ENCODE measurements around the gene WDR86. TPM values are rescaled to one million over a fixed set of nuclear protein-coding genes. Genes with fewer than 3 reads are reported as not detected.

The WDR86 gene
- total RNA-seq, 1 experiment from 2014 or later = 0.86 TPM

DNA sequence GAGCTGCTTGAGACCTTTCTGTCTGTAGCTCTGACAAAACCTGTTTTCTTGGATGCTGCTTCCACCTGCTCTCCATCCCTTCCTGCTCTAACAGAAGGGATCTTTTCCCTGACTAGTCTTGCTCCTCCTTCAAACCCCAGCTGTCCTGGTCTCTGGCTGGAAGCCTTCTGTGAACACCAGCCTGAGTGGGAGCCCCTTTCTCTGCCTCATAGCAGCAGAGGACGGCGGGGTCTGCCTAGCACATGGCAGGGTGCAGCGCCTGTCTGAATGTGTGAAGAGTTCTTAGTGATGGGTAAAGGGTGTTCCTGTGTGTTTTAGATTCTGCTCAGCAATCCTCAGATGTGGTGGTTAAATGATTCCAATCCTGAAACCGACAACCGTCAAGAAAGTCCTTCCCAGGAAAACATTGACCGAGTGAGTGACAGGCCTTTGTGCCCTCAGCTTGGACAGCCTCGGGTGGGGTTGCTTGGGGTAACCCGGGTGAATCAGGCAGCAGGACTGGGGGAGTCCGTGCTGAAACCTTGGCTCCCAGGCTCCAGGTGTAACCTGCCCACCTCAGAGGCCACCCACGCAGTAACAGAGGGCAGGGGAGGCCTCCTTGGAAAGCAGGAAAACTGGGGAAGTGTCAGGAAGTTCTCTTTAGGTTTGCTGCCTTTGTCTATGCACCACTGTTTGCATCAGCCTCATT, 34.2 kb downstream of the WDR86 start:
- Histone ChIP-seq H3K4me1 (ENCODE audit: insufficient read depth, low read length, poor library complexity, severe bottlenecking) (no peaks in the 10 kb centered on the region), H3K27me3 (replicated peaks; ENCODE audit: insufficient read depth, low read depth, low read length, poor library complexity) (no peaks in the 10 kb centered on the region), H3K36me3 (ENCODE audit: insufficient read depth, low read length, poor library complexity, severe bottlenecking) (no peaks in the 10 kb centered on the region), H3K4me3 (ENCODE audit: low read depth, low read length, poor library complexity, severe bottlenecking) (no peak overlapping the region), H3K27ac (ENCODE audit: low read depth, low read length, poor library complexity, severe bottlenecking) (no peak overlapping the region), H3K9me3 (ENCODE audit: low read depth, low read length, poor library complexity, severe bottlenecking) (no peaks in the 10 kb centered on the region)
- ChIA-PET POLR2A (ENCODE audit: low non-redundant PET) (no interaction called here), CTCF (no interaction called here)
- intact Hi-C loops (cut with micrococcal nuclease; ENCODE audit: unreplicated experiment) = no loop called here
- BruUV-seq (replicated peaks) = no TSS peak
- no peak for DNase-seq (ENCODE audit: low spot score)
- TF ChIP-seq CTCF (conservative IDR thresholded peaks at IDR 0.05; ENCODE audit: low read depth, low read length) = no peak
- TF ChIP-seq EZH2 (IDR thresholded peaks at IDR 0.05; ENCODE audit: borderline replicate concordance, low read depth, low read length, poor library complexity, severe bottlenecking) = no peak

- ChIA-PET CTCF (no interaction called here), POLR2A (ENCODE audit: low non-redundant PET) (no interaction called here)
- Histone ChIP-seq H3K4me1 (ENCODE audit: insufficient read depth, low read length, poor library complexity, severe bottlenecking) (no peaks in the 10 kb centered on the region), H3K9me3 (ENCODE audit: low read depth, low read length, poor library complexity, severe bottlenecking) (no peaks in the 10 kb centered on the region), H3K4me3 (ENCODE audit: low read depth, low read length, poor library complexity, severe bottlenecking) (no peak overlapping the region), H3K27me3 (replicated peaks; ENCODE audit: insufficient read depth, low read depth, low read length, poor library complexity) (no peaks in the 10 kb centered on the region), H3K27ac (ENCODE audit: low read depth, low read length, poor library complexity, severe bottlenecking) (no peak overlapping the region), H3K36me3 (ENCODE audit: insufficient read depth, low read length, poor library complexity, severe bottlenecking) (no peaks in the 10 kb centered on the region)
- intact Hi-C loops (cut with micrococcal nuclease; ENCODE audit: unreplicated experiment) = no loop called here
- no TSS peak for BruUV-seq (replicated peaks)
- DNase-seq (ENCODE audit: low spot score) = no peak
- TF ChIP-seq EZH2 (IDR thresholded peaks at IDR 0.05; ENCODE audit: borderline replicate concordance, low read depth, low read length, poor library complexity, severe bottlenecking) (no peak), CTCF (conservative IDR thresholded peaks at IDR 0.05; ENCODE audit: low read depth, low read length) (no peak)
These were observed 35.1 kb downstream of the WDR86 start for GRCh38 chr7:151374726-151375125.

DNA sequence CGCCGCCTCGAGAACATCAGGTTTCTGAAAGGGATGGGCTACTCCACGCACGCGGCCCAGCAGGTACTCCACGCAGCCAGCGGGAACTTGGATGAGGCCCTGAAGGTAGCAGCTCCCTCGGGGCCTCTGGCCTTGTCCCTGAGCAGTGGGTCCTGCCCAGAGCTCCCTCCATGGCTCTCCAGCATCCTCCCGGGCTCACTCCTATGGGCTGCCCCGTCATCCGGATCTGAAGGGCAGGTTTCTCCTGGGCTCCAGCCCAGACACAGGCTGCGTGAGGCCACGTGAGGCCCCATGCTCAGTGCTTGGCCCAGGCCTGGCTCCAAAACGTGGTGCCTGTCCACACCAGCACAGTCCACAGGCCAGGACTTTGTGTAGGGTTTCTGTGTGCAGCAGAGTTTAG, 35.7 kb downstream of the WDR86 start:
- Histone ChIP-seq H3K27ac (ENCODE audit: low read depth, low read length, poor library complexity, severe bottlenecking) (no peak overlapping the region), H3K4me3 (ENCODE audit: low read depth, low read length, poor library complexity, severe bottlenecking) (no peak overlapping the region), H3K9me3 (ENCODE audit: low read depth, low read length, poor library complexity, severe bottlenecking) (no peaks in the 10 kb centered on the region), H3K27me3 (replicated peaks; ENCODE audit: insufficient read depth, low read depth, low read length, poor library complexity) (no peaks in the 10 kb centered on the region), H3K36me3 (ENCODE audit: insufficient read depth, low read length, poor library complexity, severe bottlenecking) (no peaks in the 10 kb centered on the region), H3K4me1 (ENCODE audit: insufficient read depth, low read length, poor library complexity, severe bottlenecking) (no peaks in the 10 kb centered on the region)
- ChIA-PET CTCF (no interaction called here), POLR2A (ENCODE audit: low non-redundant PET) (no interaction called here)
- DNase-seq (ENCODE audit: low spot score) = no peak
- TF ChIP-seq EZH2 (IDR thresholded peaks at IDR 0.05; ENCODE audit: borderline replicate concordance, low read depth, low read length, poor library complexity, severe bottlenecking) (no peak), CTCF (conservative IDR thresholded peaks at IDR 0.05; ENCODE audit: low read depth, low read length) (no peak)
- intact Hi-C loops (cut with micrococcal nuclease; ENCODE audit: unreplicated experiment) = no loop called here
- BruUV-seq (replicated peaks) = no TSS peak

Measured in A673 (cell line).